WERI-Rb-1 (cell line): ENCODE results near the gene NCS1.

Source experiments
- DNase-seq: peaks from one replicate; pipeline ENCODE4 v3.0.0-alpha.2; 2020
- H3K27ac ChIP-seq: fragments of 250-450 bp; sonication (Bioruptor Pico); 2 replicates; pipeline ENCODE4 v1.5.1; 2020; ENCODE audit warnings: mild to moderate bottlenecking, moderate library complexity
- H3K27me3 ChIP-seq: fragments of 250-450 bp; sonication (Bioruptor Pico); 2 replicates; pipeline ENCODE4 v1.5.1; 2021; ENCODE audit warnings: mild to moderate bottlenecking, low read depth, moderate library complexity; ENCODE audit not compliant: insufficient read depth, severe bottlenecking
- H3K36me3 ChIP-seq: fragments of 250-450 bp; sonication (Bioruptor Pico); 2 replicates; pipeline ENCODE4 v1.5.1; 2020; ENCODE audit warnings: mild to moderate bottlenecking, moderate library complexity
- H3K4me3 ChIP-seq: 2 replicates; pipeline ENCODE4 v1.5.1; 2011; ENCODE audit warnings: low read depth, mild to moderate bottlenecking, control low read depth, low read length
- H3K9me3 ChIP-seq: fragments of 250-450 bp; sonication (Bioruptor Pico); 2 replicates; pipeline ENCODE4 v1.5.1; 2021; ENCODE audit warnings: mild to moderate bottlenecking, moderate library complexity; ENCODE audit not compliant: severe bottlenecking
- CTCF ChIP-seq: IDR thresholded peaks from 2 replicates; pipeline ENCODE4 v1.5.1; 2011; ENCODE audit warnings: low read depth, mild to moderate bottlenecking, control low read depth, inconsistent platforms, low read length

Gene NCS1

DNA sequence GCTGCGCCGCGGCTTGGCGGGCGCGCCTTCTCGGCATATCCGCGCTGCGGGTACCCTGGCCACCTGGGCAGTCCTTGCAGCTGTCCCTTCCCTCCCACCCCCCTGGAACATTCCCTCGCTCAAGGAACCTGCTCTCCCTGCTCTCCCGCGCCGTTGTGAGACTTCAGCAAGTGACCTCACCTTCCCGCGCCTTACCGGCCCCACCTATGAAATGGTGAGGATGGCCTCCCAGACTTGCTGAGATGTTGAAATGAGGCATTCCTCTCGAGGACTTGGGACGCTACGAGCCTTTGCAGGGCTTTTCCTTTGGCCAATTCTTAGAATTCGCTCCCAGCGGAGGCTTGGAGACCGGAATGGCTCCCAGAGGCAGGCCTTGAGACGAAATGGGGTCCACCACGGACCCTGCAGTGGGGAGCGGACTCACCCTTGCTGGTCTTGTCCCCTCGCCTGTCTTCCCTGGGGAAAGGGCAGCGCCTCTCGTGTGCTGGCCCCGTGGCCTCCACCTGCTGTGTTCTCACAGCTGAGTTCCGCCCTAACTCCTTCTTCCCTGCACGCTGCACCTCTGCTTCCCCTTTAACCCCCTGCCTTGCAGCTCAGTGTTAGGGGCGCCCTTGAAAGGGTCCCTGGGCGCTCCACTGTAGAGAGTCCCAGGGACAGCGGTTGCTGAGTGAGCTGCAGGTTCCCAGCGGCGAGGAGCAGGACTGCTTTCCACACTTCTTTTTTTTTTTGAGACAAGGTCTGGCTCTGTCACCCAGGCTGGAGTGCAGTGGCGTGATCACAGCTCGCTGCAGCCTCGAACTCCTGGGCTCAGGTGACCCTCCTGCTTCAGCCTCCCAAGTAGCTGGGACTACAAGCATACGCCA lies 94.3 kb downstream of the NCS1 start:
- peaks cover 8% of the 10 kb centered on the region for H3K27me3 ChIP-seq
- no peaks in the 10 kb centered on the region for H3K9me3 ChIP-seq
- H3K36me3 ChIP-seq = no peaks in the 10 kb centered on the region
- DNase-seq = no peak
- H3K27ac ChIP-seq = no peak overlapping the region
- TF ChIP-seq CTCF = no peak
- H3K4me3 ChIP-seq = no peak overlapping the region

DNA sequence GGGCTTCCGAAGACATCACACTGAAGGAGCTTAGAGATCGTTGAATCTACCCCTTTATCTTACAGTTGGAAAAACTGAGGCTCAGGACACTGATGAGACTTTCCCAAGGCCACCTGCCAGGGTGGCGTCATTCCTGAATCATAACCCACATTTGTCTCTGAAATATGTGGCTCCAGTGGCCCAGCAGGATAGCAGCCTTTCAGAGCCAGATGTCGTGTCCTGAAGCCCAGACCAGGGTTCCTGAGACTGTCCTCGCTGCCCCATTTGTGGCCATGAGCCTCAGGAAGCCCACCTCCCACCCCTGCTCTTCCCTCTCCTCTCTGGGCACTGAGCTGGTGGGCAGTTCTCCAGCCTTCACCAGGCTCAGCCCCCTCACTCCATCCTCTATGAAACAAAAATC lies 95.7 kb downstream of the NCS1 start:
- no peak overlapping the region for H3K4me3 ChIP-seq
- peaks cover 8% of the 10 kb centered on the region for H3K27me3 ChIP-seq
- no peak overlapping the region for H3K27ac ChIP-seq
- no peak for TF ChIP-seq CTCF
- no peak for DNase-seq
- no peaks in the 10 kb centered on the region for H3K36me3 ChIP-seq
- no peaks in the 10 kb centered on the region for H3K9me3 ChIP-seq

DNA sequence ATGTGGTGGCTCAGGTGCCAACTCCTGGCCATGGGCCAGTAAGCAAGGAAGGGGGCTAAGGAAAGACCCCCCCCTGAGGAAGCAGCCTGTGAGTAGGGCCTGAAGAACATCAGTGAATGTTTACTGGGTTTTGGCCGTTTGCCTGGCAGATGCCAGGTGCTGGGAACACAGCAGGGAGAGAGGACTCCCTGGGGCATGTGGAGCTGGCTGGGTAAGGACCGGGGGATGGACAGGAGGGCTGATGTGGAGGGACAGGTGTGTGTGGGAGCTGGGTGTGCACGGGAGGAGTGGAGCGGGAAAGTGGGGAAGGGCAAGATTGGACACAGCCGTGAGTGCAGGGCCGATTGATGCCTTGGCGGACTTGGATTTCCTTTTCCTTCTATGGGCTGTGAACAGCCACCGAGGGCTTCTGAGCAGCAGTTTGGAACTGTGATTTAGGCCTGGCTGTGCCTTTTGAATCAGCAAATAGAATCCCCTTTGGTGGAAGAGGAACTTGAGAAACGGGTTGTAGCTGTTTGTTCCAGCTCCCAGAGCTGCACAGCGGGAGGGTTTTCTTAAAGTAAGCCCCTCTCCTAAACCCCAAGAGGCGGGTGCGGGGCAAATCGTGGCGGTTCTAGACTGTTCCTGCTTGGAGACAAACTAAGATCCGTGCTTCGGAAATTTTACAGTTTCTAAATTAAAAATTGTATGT lies 96.5 kb downstream of the NCS1 start:
- H3K9me3 ChIP-seq = no peaks in the 10 kb centered on the region
- no peak for DNase-seq
- H3K4me3 ChIP-seq = no peak overlapping the region
- TF ChIP-seq CTCF = no peak
- H3K27me3 ChIP-seq = peaks cover 8% of the 10 kb centered on the region
- no peak overlapping the region for H3K27ac ChIP-seq
- no peaks in the 10 kb centered on the region for H3K36me3 ChIP-seq

- Histone ChIP-seq H3K4me3 (no peak overlapping the region), H3K9me3 (no peaks in the 10 kb centered on the region), H3K36me3 (no peaks in the 10 kb centered on the region), H3K27me3 (no peaks in the 10 kb centered on the region), H3K27ac (no peak overlapping the region)
- no peak for TF ChIP-seq CTCF
- DNase-seq = no peak
Measured at GRCh38 chr9:130271473-130271872, 99.3 kb downstream of the NCS1 start.

DNA sequence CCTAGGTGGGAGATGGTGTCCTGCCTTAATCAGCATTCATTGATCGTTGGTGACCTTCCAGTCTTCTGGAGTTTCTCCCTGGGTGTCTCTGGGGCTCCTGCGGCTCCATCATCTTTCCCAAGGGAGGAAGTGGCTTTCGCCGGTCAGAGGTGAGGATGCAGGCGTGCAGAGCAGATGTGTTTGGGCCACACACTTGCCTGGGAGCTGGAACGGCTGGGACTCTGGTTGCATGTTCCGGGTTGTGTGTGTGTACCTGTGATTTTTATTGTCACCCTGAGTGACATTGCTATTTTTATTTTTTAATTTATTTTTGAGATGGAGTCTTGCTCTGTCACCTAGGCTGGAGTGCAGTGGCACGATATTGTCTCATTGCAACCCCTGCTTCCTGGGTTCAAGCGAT lies 103.0 kb downstream of the NCS1 start:
- Histone ChIP-seq H3K4me3 (no peak overlapping the region), H3K36me3 (no peaks in the 10 kb centered on the region), H3K27ac (no peak overlapping the region), H3K27me3 (no peaks in the 10 kb centered on the region), H3K9me3 (no peaks in the 10 kb centered on the region)
- DNase-seq = no peak
- no peak for TF ChIP-seq CTCF
